Caco-2 (cell line): ENCODE data around the gene SULT4A1. TPM values are rescaled to one million over a fixed set of nuclear protein-coding genes. Genes with fewer than 3 reads are reported as not detected.

Experiments used
- BruUV-seq: library from RNA; stranded (reverse); fragments of 400-500 nt; replicated peaks from 2 replicates; lab custom pipeline; 2021; lab: Mats Ljungman, UMichigan
- CTCF ChIA-PET: fragments of 300-600 bp; sonication (Branson Sonifier 250); formaldehyde crosslinking; loops from one replicate; lab custom pipeline; 2022; ENCODE audit warnings: antibody characterized with exemption; lab: Charles Lee
- POLR2A ChIA-PET: fragments of 300-600 bp; sonication (Branson Sonifier 250); formaldehyde crosslinking; loops from one replicate; lab custom pipeline; 2022; ENCODE audit warnings: antibody characterized with exemption; lab: Charles Lee
- DNase-seq, 2 experiments: peaks; one replicate each; pipeline versions ENCODE4 v3.0.0 to v3.0.0-alpha.2; 2020 to 2022
- H3K27me3 ChIP-seq: replicated peaks from 2 replicates; pipeline ENCODE4 v1.6.0; 2011; ENCODE audit warnings: low read length; ENCODE audit not compliant: control insufficient read depth, insufficient read depth
- H3K36me3 ChIP-seq: 2 replicates; pipeline ENCODE4 v1.5.1; 2011; ENCODE audit warnings: low read length; ENCODE audit not compliant: control insufficient read depth, insufficient read depth
- H3K4me1 ChIP-seq: fragments of 250-450 bp; sonication (Bioruptor Pico); 2 replicates; pipeline ENCODE4 v1.5.1; 2020; ENCODE audit warnings: mild to moderate bottlenecking
- H3K4me3 ChIP-seq: 2 replicates; pipeline ENCODE4 v1.5.1; 2011; ENCODE audit warnings: low read depth, mild to moderate bottlenecking, control low read depth, low read length
- H3K9me3 ChIP-seq: fragments of 250-450 bp; sonication (Bioruptor Pico); 2 replicates; pipeline ENCODE4 v1.5.1; 2020; ENCODE audit warnings: mild to moderate bottlenecking, moderate library complexity
- H3K27ac Mint-ChIP-seq: one replicate; pipeline ENCODE4 v1.8.0; 2022; ENCODE audit warnings: mixed read lengths; ENCODE audit not compliant: unreplicated experiment
- H3K27me3 Mint-ChIP-seq: one replicate; pipeline ENCODE4 v1.8.0; 2022; ENCODE audit warnings: mixed read lengths; ENCODE audit not compliant: insufficient read depth, unreplicated experiment
- H3K36me3 Mint-ChIP-seq: one replicate; pipeline ENCODE4 v1.8.0; 2022; ENCODE audit warnings: mild to moderate bottlenecking, mixed read lengths; ENCODE audit not compliant: insufficient read depth, unreplicated experiment
- H3K4me1 Mint-ChIP-seq: one replicate; pipeline ENCODE4 v1.8.0; 2022; ENCODE audit warnings: low read depth, mixed read lengths; ENCODE audit not compliant: unreplicated experiment
- H3K4me3 Mint-ChIP-seq: one replicate; pipeline ENCODE4 v1.8.0; 2022; ENCODE audit warnings: mild to moderate bottlenecking, moderate library complexity, mixed read lengths; ENCODE audit not compliant: unreplicated experiment
- H3K9me3 Mint-ChIP-seq: one replicate; pipeline ENCODE4 v1.8.0; 2022; ENCODE audit warnings: mixed read lengths; ENCODE audit not compliant: unreplicated experiment
- intact Hi-C: fragments of 100-400 bp; cut with micrococcal nuclease; formaldehyde crosslinking; loops from one replicate; pipeline ENCODE4 v1.10.0; 2022; ENCODE audit not compliant: unreplicated experiment
- total RNA-seq: library from RNA; stranded (reverse); gene quantifications from 2 replicates; pipeline ENCODE4 v1.2.3, GENCODE V29; 2022
- TF ChIP-seq, protein P1 (sequence below), 2 experiments: fragments of 200-600 bp in 1 of 2; IDR thresholded peaks; 1 replicate in 1 of 2; 2 replicates in 1 of 2; pipeline versions ENCODE4 v1.5.1 to v1.8.0; 2011 to 2022; ENCODE audit warnings: antibody characterized with exemption in 1 of 2, control low read depth in 1 of 2, inconsistent platforms in 1 of 2, low read depth in 1 of 2, low read length in 1 of 2, mild to moderate bottlenecking in 1 of 2, moderate library complexity in 1 of 2; ENCODE audit not compliant: insufficient read depth in 1 of 2, severe bottlenecking in 1 of 2, unreplicated experiment in 1 of 2

SULT4A1 gene
- total RNA-seq, 1 experiment from 2014 or later: not detected

DNA sequence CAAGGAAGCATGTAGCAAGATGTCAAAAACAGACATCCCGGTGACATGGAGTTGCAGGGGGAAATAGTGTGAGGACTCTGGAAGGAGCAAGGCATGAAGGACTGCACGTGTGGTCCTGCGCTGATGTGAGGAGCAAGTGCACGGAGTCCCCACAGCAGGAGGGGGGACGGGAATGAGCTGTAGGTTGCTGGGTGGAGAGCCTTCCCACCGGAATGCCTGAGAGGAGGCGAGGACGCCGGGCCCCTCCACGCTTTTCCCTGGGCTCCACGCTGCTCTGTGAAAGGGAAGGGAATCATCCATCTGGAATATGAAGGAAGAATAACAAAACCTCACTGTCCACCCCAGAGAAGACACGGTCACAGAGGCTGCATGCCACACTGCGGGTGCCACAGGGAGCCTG, 26.6 kb downstream of the SULT4A1 start:
- BruUV-seq: no TSS peak
- H3K4me1 Mint-ChIP-seq: no peaks in the 10 kb centered on the region
- H3K36me3 ChIP-seq: no peaks in the 10 kb centered on the region
- ChIA-PET POLR2A (no interaction called here), CTCF (no interaction called here)
- H3K27me3 ChIP-seq: no peaks in the 10 kb centered on the region; the same call in 1 of the 2 replicates
- no peak overlapping the region for H3K27ac Mint-ChIP-seq
- no peaks in the 10 kb centered on the region for H3K36me3 Mint-ChIP-seq
- no peak overlapping the region for H3K4me3 Mint-ChIP-seq
- no peaks in the 10 kb centered on the region for H3K9me3 ChIP-seq
- peaks cover 14% of the 10 kb centered on the region for H3K27me3 Mint-ChIP-seq
- no peaks in the 10 kb centered on the region for H3K9me3 Mint-ChIP-seq
- no peaks in the 10 kb centered on the region for H3K4me1 ChIP-seq
- no peak for DNase-seq
- intact Hi-C loops: no loop called here
- TF ChIP-seq, protein P1, sequence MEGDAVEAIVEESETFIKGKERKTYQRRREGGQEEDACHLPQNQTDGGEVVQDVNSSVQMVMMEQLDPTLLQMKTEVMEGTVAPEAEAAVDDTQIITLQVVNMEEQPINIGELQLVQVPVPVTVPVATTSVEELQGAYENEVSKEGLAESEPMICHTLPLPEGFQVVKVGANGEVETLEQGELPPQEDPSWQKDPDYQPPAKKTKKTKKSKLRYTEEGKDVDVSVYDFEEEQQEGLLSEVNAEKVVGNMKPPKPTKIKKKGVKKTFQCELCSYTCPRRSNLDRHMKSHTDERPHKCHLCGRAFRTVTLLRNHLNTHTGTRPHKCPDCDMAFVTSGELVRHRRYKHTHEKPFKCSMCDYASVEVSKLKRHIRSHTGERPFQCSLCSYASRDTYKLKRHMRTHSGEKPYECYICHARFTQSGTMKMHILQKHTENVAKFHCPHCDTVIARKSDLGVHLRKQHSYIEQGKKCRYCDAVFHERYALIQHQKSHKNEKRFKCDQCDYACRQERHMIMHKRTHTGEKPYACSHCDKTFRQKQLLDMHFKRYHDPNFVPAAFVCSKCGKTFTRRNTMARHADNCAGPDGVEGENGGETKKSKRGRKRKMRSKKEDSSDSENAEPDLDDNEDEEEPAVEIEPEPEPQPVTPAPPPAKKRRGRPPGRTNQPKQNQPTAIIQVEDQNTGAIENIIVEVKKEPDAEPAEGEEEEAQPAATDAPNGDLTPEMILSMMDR (IDR thresholded peaks at IDR 0.05; ENCODE audit: insufficient read depth in 1 of 2, low read depth in 1 of 2, low read length in 1 of 2, severe bottlenecking in 1 of 2, unreplicated experiment in 1 of 2): no peak
- H3K4me3 ChIP-seq: no peak overlapping the region

- peaks cover 14% of the 10 kb centered on the region for H3K27me3 Mint-ChIP-seq
Measured at GRCh38 chr22:43835166-43835565, 27.1 kb downstream of the SULT4A1 start.

DNA sequence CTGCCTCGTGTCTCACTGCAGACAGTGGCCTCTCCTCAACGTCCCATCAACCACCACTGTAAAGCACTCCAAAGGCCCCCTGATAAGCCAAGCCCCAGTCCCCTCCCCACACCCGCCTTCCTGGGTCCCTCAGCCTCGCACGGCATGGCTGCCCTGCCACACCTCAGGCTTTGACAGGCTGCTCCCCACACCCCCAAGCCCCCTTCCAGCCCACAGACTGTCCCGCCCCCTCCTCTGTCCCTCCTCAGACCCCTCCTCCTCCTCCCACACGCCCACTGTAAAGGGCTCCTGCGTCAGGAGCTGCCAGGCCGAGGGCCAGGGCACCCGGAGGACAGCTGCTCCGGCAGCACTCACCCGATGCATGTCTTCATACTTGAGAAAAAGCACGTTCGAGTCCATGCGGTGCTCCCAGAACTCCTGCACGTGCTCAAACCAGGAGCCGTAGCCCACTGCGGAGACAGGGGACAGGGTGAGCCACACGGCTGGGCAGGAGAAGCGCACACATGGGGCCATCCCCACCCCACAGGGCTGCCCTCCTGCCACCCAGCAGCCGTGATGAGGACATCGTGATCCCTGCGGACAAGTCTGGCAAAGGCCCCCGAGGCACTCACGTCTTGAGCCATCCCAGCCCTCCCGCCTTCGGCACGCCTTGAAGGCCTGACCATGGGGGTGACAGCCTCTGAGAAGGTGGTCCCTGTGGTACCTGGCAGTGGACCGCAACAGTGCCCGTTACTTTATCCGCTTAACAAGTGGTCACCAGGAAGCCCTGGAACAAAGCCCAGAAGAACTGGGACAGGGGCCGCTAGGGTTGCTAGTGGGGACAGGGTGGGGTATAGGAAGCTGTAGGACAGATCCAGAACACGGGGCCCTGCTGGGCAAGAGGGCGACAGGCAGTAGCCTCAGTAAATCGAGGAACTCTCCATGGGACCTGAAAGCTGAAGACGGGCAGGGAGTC, 28.8 kb downstream of the SULT4A1 start:
- Mint-ChIP-seq H3K36me3 (no peaks in the 10 kb centered on the region), H3K27ac (no peak overlapping the region), H3K27me3 (peaks cover 14% of the 10 kb centered on the region), H3K9me3 (no peaks in the 10 kb centered on the region), H3K4me1 (no peaks in the 10 kb centered on the region), H3K4me3 (no peak overlapping the region)
- ChIA-PET POLR2A (no interaction called here), CTCF (no interaction called here)
- no peaks in the 10 kb centered on the region for H3K4me1 ChIP-seq
- BruUV-seq: no TSS peak
- TF ChIP-seq, protein P1 (IDR thresholded peaks at IDR 0.05; ENCODE audit: insufficient read depth in 1 of 2, low read depth in 1 of 2, low read length in 1 of 2, severe bottlenecking in 1 of 2, unreplicated experiment in 1 of 2): no peak
- no peaks in the 10 kb centered on the region for H3K9me3 ChIP-seq
- intact Hi-C loops: no loop called here
- H3K4me3 ChIP-seq: no peak overlapping the region
- no peaks in the 10 kb centered on the region; the same call in none of the 2 replicates for H3K27me3 ChIP-seq
- no peak for DNase-seq
- no peaks in the 10 kb centered on the region for H3K36me3 ChIP-seq

More at GRCh38 chr22:43835166-43835565, 27.1 kb downstream of the SULT4A1 start:
- intact Hi-C loops: no loop called here
- no peak overlapping the region for H3K4me3 Mint-ChIP-seq
- no peaks in the 10 kb centered on the region for H3K36me3 ChIP-seq
- no peaks in the 10 kb centered on the region for H3K4me1 Mint-ChIP-seq
- H3K27ac Mint-ChIP-seq: no peak overlapping the region
- no peaks in the 10 kb centered on the region; the same call in none of the 2 replicates for H3K27me3 ChIP-seq
- no TSS peak for BruUV-seq
- POLR2A ChIA-PET: no interaction called here
- no peaks in the 10 kb centered on the region for H3K9me3 Mint-ChIP-seq
- CTCF ChIA-PET: no interaction called here
- H3K9me3 ChIP-seq: no peaks in the 10 kb centered on the region
- H3K4me1 ChIP-seq: no peaks in the 10 kb centered on the region
- no peak overlapping the region for H3K4me3 ChIP-seq
- TF ChIP-seq, protein P1 (IDR thresholded peaks at IDR 0.05; ENCODE audit: insufficient read depth in 1 of 2, low read depth in 1 of 2, low read length in 1 of 2, severe bottlenecking in 1 of 2, unreplicated experiment in 1 of 2): no peak
- no peaks in the 10 kb centered on the region for H3K36me3 Mint-ChIP-seq
- DNase-seq: no peak
